IPS-20b (cell line): Measurements from ENCODE around the gene FBXO36.
"Not testable (repeated sequence)": the region's sequence is repeated elsewhere in the genome, so short reads cannot be mapped to it uniquely, and the experiment has no call there.

Experiments
- H3K27ac ChIP-seq: one replicate; pipeline ENCODE4 v1.5.1; 2013; ENCODE audit warnings: low read length
- H3K27me3 ChIP-seq: 2 replicates; pipeline ENCODE4 v1.6.1; 2013; ENCODE audit warnings: mild to moderate bottlenecking, low read length, inconsistent platforms; ENCODE audit not compliant: insufficient read depth
- H3K36me3 ChIP-seq: 2 replicates; pipeline ENCODE4 v1.6.1; 2013; ENCODE audit warnings: low read depth, mild to moderate bottlenecking, inconsistent platforms, low read length, moderate library complexity; ENCODE audit not compliant: insufficient read depth
- H3K4me1 ChIP-seq: 2 replicates; pipeline ENCODE4 v1.6.1; 2013; ENCODE audit warnings: mild to moderate bottlenecking, control low read depth, inconsistent platforms, low read length, moderate library complexity; ENCODE audit not compliant: insufficient read depth
- H3K4me3 ChIP-seq: 2 replicates; pipeline ENCODE4 v1.5.1; 2013; ENCODE audit warnings: mild to moderate bottlenecking, low read length, inconsistent platforms
- H3K9ac ChIP-seq: 2 replicates; pipeline ENCODE4 v1.6.1; 2013; ENCODE audit warnings: low read depth, mild to moderate bottlenecking, inconsistent platforms, low read length, moderate library complexity
- H3K9me3 ChIP-seq: 2 replicates; pipeline ENCODE4 v1.6.1; 2013; ENCODE audit warnings: mild to moderate bottlenecking, low read depth, low read length, inconsistent platforms; ENCODE audit not compliant: insufficient read depth

Gene FBXO36

GRCh38 chr2:229889023-229889422 lies 33.3 kb upstream of the FBXO36 start:
- no peak overlapping the region for H3K9ac ChIP-seq
- no peaks in the 10 kb centered on the region for H3K9me3 ChIP-seq
- H3K36me3 ChIP-seq = no peaks in the 10 kb centered on the region

GRCh38 chr2:229896857-229897256 lies 25.4 kb upstream of the FBXO36 start:
- Histone ChIP-seq H3K4me1 (peaks cover 5% of the 10 kb centered on the region; the same call in 1 of the 2 replicates), H3K9me3 (no peaks in the 10 kb centered on the region), H3K36me3 (0 out of 2 replicates have a peak, but pooled peaks cover 4% of the 10 kb centered on the region), H3K27ac (no peak overlapping the region), H3K9ac (no peak overlapping the region), H3K4me3 (no peak overlapping the region), H3K27me3 (no peaks in the 10 kb centered on the region)

More at GRCh38 chr2:229889023-229889422, 33.3 kb upstream of the FBXO36 start:
- no peak overlapping the region for H3K4me3 ChIP-seq
- H3K4me1 ChIP-seq = peaks cover 4% of the 10 kb centered on the region; the same call in 1 of the 2 replicates
- H3K27me3 ChIP-seq = no peaks in the 10 kb centered on the region
- no peak overlapping the region for H3K27ac ChIP-seq

- H3K9me3 ChIP-seq = no peaks in the 10 kb centered on the region
- H3K27ac ChIP-seq = no peak overlapping the region
- no peaks in the 10 kb centered on the region for H3K27me3 ChIP-seq
- H3K4me3 ChIP-seq = no peak overlapping the region
- H3K9ac ChIP-seq = no peak overlapping the region
- H3K4me1 ChIP-seq = peaks cover 5% of the 10 kb centered on the region
- H3K36me3 ChIP-seq = 0 out of 2 replicates have a peak, but pooled peaks cover 8% of the 10 kb centered on the region
Measured at GRCh38 chr2:229899604-229900003, 22.7 kb upstream of the FBXO36 start.

GRCh38 chr2:229900012-229900411 lies 22.3 kb upstream of the FBXO36 start:
- Histone ChIP-seq H3K27ac (no peak overlapping the region), H3K4me1 (peaks cover under 1% of the 10 kb centered on the region), H3K4me3 (no peak overlapping the region), H3K36me3 (0 out of 2 replicates have a peak, but pooled peaks cover 12% of the 10 kb centered on the region), H3K9ac (no peak overlapping the region), H3K9me3 (no peaks in the 10 kb centered on the region), H3K27me3 (no peaks in the 10 kb centered on the region)

- H3K9me3 ChIP-seq, H3K4me1 ChIP-seq, H3K27ac ChIP-seq, H3K9ac ChIP-seq, H3K4me3 ChIP-seq, H3K27me3 ChIP-seq: not testable (repeated sequence)
- 0 out of 2 replicates have a peak, but pooled peaks cover 12% of the 10 kb centered on the region for H3K36me3 ChIP-seq
Measured at GRCh38 chr2:229900514-229900913, 21.8 kb upstream of the FBXO36 start.

- no peak overlapping the region for H3K4me3 ChIP-seq
- H3K27ac ChIP-seq = no peak overlapping the region
- H3K36me3 ChIP-seq = peaks cover 16% of the 10 kb centered on the region
- peaks cover 4% of the 10 kb centered on the region for H3K4me1 ChIP-seq
- no peak overlapping the region; the same call in 1 of the 2 replicates for H3K9ac ChIP-seq
- no peaks in the 10 kb centered on the region for H3K9me3 ChIP-seq
- H3K27me3 ChIP-seq = no peaks in the 10 kb centered on the region
Measured at GRCh38 chr2:229901819-229902218, 20.5 kb upstream of the FBXO36 start.

GRCh38 chr2:229903037-229903436 lies 19.3 kb upstream of the FBXO36 start:
- peaks cover 4% of the 10 kb centered on the region for H3K4me1 ChIP-seq
- no peaks in the 10 kb centered on the region for H3K9me3 ChIP-seq
- no peak overlapping the region for H3K9ac ChIP-seq
- no peak overlapping the region for H3K27ac ChIP-seq
- H3K36me3 ChIP-seq = peaks cover 25% of the 10 kb centered on the region
- no peak overlapping the region for H3K4me3 ChIP-seq
- H3K27me3 ChIP-seq = no peaks in the 10 kb centered on the region

GRCh38 chr2:229905601-229906000 lies 16.7 kb upstream of the FBXO36 start:
- no peak overlapping the region for H3K4me3 ChIP-seq
- H3K27ac ChIP-seq = no peak overlapping the region
- H3K36me3 ChIP-seq = peaks cover 27% of the 10 kb centered on the region
- H3K9ac ChIP-seq = no peak overlapping the region; the same call in 1 of the 2 replicates
- H3K27me3 ChIP-seq = no peaks in the 10 kb centered on the region
- no peaks in the 10 kb centered on the region for H3K9me3 ChIP-seq
- H3K4me1 ChIP-seq = peaks cover 6% of the 10 kb centered on the region

- H3K9ac ChIP-seq = no peak overlapping the region
- no peak overlapping the region for H3K27ac ChIP-seq
- peaks cover 13% of the 10 kb centered on the region for H3K4me1 ChIP-seq
- H3K4me3 ChIP-seq = no peak overlapping the region
- H3K27me3 ChIP-seq = no peaks in the 10 kb centered on the region
- no peaks in the 10 kb centered on the region for H3K9me3 ChIP-seq
- peaks cover 20% of the 10 kb centered on the region for H3K36me3 ChIP-seq
Measured at GRCh38 chr2:229909090-229909489, 13.2 kb upstream of the FBXO36 start.

GRCh38 chr2:229910147-229910831 lies 12.0 kb upstream of the FBXO36 start:
- H3K27ac ChIP-seq = no peak overlapping the region
- H3K9me3 ChIP-seq = no peaks in the 10 kb centered on the region
- H3K4me3 ChIP-seq = no peak overlapping the region
- no peak overlapping the region for H3K9ac ChIP-seq
- peaks cover 15% of the 10 kb centered on the region for H3K36me3 ChIP-seq
- peaks cover 13% of the 10 kb centered on the region for H3K4me1 ChIP-seq
- no peaks in the 10 kb centered on the region for H3K27me3 ChIP-seq

- H3K27ac ChIP-seq = no peak overlapping the region
- no peaks in the 10 kb centered on the region for H3K9me3 ChIP-seq
- H3K36me3 ChIP-seq = peaks cover 15% of the 10 kb centered on the region
- no peaks in the 10 kb centered on the region for H3K27me3 ChIP-seq
- H3K9ac ChIP-seq = no peak overlapping the region
- H3K4me3 ChIP-seq = no peak overlapping the region
- H3K4me1 ChIP-seq = peaks cover 10% of the 10 kb centered on the region; the same call in 1 of the 2 replicates
Measured at GRCh38 chr2:229910832-229911412, 11.4 kb upstream of the FBXO36 start.

- no peak overlapping the region for H3K9ac ChIP-seq
- no peak overlapping the region for H3K4me3 ChIP-seq
- no peak overlapping the region for H3K27ac ChIP-seq
- no peaks in the 10 kb centered on the region for H3K9me3 ChIP-seq
- peaks cover 22% of the 10 kb centered on the region for H3K36me3 ChIP-seq
- H3K4me1 ChIP-seq = peaks cover 10% of the 10 kb centered on the region; the same call in 1 of the 2 replicates
- H3K27me3 ChIP-seq = no peaks in the 10 kb centered on the region
Measured at GRCh38 chr2:229914171-229914570, 8.1 kb upstream of the FBXO36 start.
